Renal pelvis (tissue), 12 donors: ENCODE results near the gene HS3ST6. TPM values are rescaled to one million over a fixed set of nuclear protein-coding genes. Genes with fewer than 3 reads are reported as not detected.
"Not testable (repeated sequence)": the region's sequence is repeated elsewhere in the genome, so short reads cannot be mapped to it uniquely, and the experiment has no call there.

Experiments used
- DNase-seq: peaks from one replicate; pipeline ENCODE4 v3.0.0-alpha.2; 2013
- long read RNA-seq, 16 experiments: transcript quantifications; one replicate each; lab custom pipeline, GENCODE V29; 2026
- polyA plus RNA-seq, 3 donors: library from polyadenylated mRNA; unstranded; fragments of 120-200 nt; gene quantifications; one replicate each; pipeline ENCODE4 v1.2.1, GENCODE V29; 2013; ENCODE audit not compliant: insufficient read length in 3 of 3

HS3ST6 gene
- under 1 TPM; 0.13 to 0.41 (median 0.37) TPM for polyA plus RNA-seq
- long read RNA-seq, donor 1, partial matches to known transcripts = 0 of 1 reads
- long read RNA-seq, donor 1, other reads (novel, unspliced or antisense) = 0 of 1 reads
- long read RNA-seq, donor 2, partial matches to known transcripts = 0 of 1 reads
- long read RNA-seq, donor 2, other reads (novel, unspliced or antisense) = 0 of 1 reads
- long read RNA-seq, donor 3 = 0 reads
- long read RNA-seq, donor 4 = 0 reads
- long read RNA-seq, donor 5 = 0 reads
- long read RNA-seq, donor 6 = 0 reads
- long read RNA-seq, donor 7, transcript HS3ST6-201 (2 exons, 1,273 nt) = major isoform, 5 of 5 reads
- long read RNA-seq, donor 7, partial matches to known transcripts = 0 of 5 reads
- long read RNA-seq, donor 7, other reads (novel, unspliced or antisense) = 0 of 5 reads
- long read RNA-seq, donor 8, partial matches to known transcripts = 0 of 1 reads
- long read RNA-seq, donor 8, other reads (novel, unspliced or antisense) = 0 of 1 reads
- long read RNA-seq, donor 9 = 0 reads
- long read RNA-seq, donor 10 = 0 reads
- long read RNA-seq, donor 11 = 0 reads
- long read RNA-seq, donor 12 = 0 reads
- long read RNA-seq, donor 13 = 0 reads
- long read RNA-seq, donor 14 = 0 reads
- long read RNA-seq, donor 15 = 0 reads
- long read RNA-seq, donor 16, partial matches to known transcripts = 0 of 1 reads
- long read RNA-seq, donor 16, other reads (novel, unspliced or antisense) = 0 of 1 reads

- no peak for DNase-seq
These were observed at the start of gene HS3ST6 for GRCh38 chr16:1918351-1919326. TSS of gene HS3ST6 (minus strand) at chr16:1918415. CDS start at chr16:1918323, 92 bp downstream.

- no peak for DNase-seq
These were observed 48.2 kb upstream of the HS3ST6 start, which contains the start of gene RNF151 for GRCh38 chr16:1966460-1966859. TSS of gene RNF151 (plus strand) at chr16:1966856. CDS start at chr16:1966882, 26 bp downstream.

- DNase-seq = no peak
These were observed 47.3 kb upstream of the HS3ST6 start for GRCh38 chr16:1965396-1966001.

- peak; percentile 99 for DNase-seq
These were observed 46.5 kb upstream of the HS3ST6 start, which contains the start of gene RPS2 for GRCh38 chr16:1964506-1965395. TSS of gene RPS2 (minus strand) at chr16:1964826. CDS start at chr16:1964625, 201 bp downstream.

GRCh38 chr16:1963806-1964505, 45.7 kb upstream of the HS3ST6 start:
- DNase-seq = no peak

- DNase-seq = not testable (repeated sequence)
These were observed 44.2 kb upstream of the HS3ST6 start for GRCh38 chr16:1962161-1963153.

- no peak for DNase-seq
These were observed 43.4 kb upstream of the HS3ST6 start for GRCh38 chr16:1961651-1962067.

GRCh38 chr16:1960665-1961630, 42.7 kb upstream of the HS3ST6 start:
- DNase-seq = no peak

- DNase-seq = peak; percentile 87
These were observed 41.2 kb upstream of the HS3ST6 start, which contains the start of gene NDUFB10 for GRCh38 chr16:1959269-1960039. TSS of gene NDUFB10 (plus strand) at chr16:1959538. CDS start at chr16:1959625, 87 bp downstream.

GRCh38 chr16:1958715-1959268, 40.6 kb upstream of the HS3ST6 start:
- no peak for DNase-seq

GRCh38 chr16:1958143-1958491, 39.9 kb upstream of the HS3ST6 start:
- DNase-seq = not testable (repeated sequence)

- not testable (repeated sequence) for DNase-seq
These were observed 39.4 kb upstream of the HS3ST6 start for GRCh38 chr16:1957434-1958142.

GRCh38 chr16:1953734-1954133, 35.5 kb upstream of the HS3ST6 start:
- no peak for DNase-seq

GRCh38 chr16:1950559-1950958, 32.3 kb upstream of the HS3ST6 start:
- DNase-seq = no peak

- no peak for DNase-seq
These were observed 31.8 kb upstream of the HS3ST6 start for GRCh38 chr16:1950047-1950446.
